ENCODE results near the gene CDC20. TPM values are rescaled to one million over a fixed set of nuclear protein-coding genes. Genes with fewer than 3 reads are reported as not detected.

CDC20 gene
- total RNA-seq, 6 donors from 2014 or later: 2.1 to 8.4 (median 2.9) TPM; not detected in 1

DNA sequence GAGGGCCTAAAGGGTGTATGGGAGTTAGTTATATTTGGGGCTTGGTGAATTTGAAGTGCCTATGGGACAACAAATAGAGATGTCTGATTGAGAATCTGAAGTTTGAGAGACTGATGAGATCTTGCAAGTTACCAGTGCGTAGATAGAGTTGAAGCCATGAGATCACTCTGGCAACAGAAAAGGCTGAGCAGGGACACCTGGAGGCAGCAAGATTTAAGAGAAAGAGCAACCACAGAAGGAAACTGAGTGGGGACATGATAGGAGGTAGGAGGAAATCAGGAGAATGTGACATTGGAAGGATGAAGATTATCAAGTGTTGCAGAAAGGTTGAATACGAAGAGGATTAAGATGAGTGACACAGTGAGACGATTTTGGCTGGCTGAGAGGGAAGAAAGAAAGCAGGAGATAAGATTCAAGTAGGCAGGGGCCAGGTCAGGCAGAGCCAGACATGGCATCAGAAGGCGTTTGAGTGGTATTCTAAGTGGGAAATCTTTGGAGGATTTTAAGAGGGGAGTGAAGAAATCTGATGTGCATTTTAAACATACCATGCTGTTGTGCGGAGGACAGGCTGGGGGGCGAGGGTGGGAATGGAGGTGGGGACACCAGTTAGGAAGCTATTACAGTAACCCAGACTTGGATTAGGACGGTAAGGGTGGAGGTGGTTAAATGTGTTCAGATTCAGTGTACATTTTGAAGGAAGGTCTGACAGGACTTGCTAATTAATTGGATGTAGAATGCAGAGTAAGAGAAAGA, 24.2 kb upstream of the CDC20 start:
- Histone ChIP-seq H3K4me3 (no peak overlapping the region), H3K9me3 (no peaks in the 10 kb centered on the region), H3K4me1 (peaks cover 3 to 14% (median 12%) of the 10 kb centered on the region in 4 donors), H3K36me3 (no peaks in the 10 kb centered on the region), H3K27me3 (no peaks in the 10 kb centered on the region), H3K27ac (no peak overlapping the region)
- 73 to 76% methylated on average over 7 of the region's 7 CpGs for WGBS, 2 donors
- TF ChIP-seq POLR2AphosphoS5 (IDR thresholded peaks at IDR 0.05) (no peak), POLR2A (IDR thresholded peaks at IDR 0.05) (no peak), CTCF (IDR thresholded peaks at IDR 0.05) (no peak), EP300 (IDR thresholded peaks at IDR 0.05) (no peak)
- no peak for DNase-seq
- no peak for ATAC-seq (ENCODE audit: low FRiP score in 2 of 2)

DNA sequence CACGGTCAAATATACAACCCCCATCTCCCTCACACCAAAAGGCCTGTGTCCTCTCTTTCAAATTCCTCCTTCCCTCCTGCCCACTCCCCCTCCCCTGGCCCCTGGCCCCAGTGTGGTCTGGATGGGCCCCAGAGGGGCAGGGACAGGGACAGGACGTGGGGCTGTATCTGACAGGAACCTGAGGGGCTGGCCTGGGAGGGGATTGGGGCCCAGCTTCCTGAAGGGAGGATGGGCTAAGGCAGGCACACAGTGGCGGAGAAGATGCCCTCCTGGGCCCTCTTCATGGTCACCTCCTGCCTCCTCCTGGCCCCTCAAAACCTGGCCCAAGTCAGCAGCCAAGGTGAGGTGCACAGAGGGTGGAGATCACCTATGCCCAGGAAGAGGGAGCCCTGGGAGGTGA, 21.2 kb upstream of the CDC20 start, which contains the start of gene MPL:
Gene MPL, plus strand, starts transcription at position 231 of the 400 bp plus-strand sequence. Its CDS starts 31 bp downstream, at position 262.
- WGBS, 2 donors: 70 to 80% methylated on average over 1 to 3 of the region's 3 CpGs
- no peak within 1 kb of the TSS for H3K27ac ChIP-seq
- no peak for ATAC-seq (ENCODE audit: low FRiP score in 2 of 2)

GRCh38 chr1:43338001-43338400, 20.8 kb upstream of the CDC20 start:
- TF ChIP-seq EP300 (IDR thresholded peaks at IDR 0.05): no peak
- TF ChIP-seq CTCF (IDR thresholded peaks at IDR 0.05): no peak
- no peak for TF ChIP-seq POLR2AphosphoS5 (IDR thresholded peaks at IDR 0.05)
- TF ChIP-seq POLR2A (IDR thresholded peaks at IDR 0.05): no peak
- H3K9me3 ChIP-seq: no peaks in the 10 kb centered on the region
- H3K27me3 ChIP-seq: no peaks in the 10 kb centered on the region
- ATAC-seq (ENCODE audit: low FRiP score in 2 of 2) (no peak), DNase-seq (no peak)
- H3K4me1 ChIP-seq: no peaks in the 10 kb centered on the region
- no peak overlapping the region for H3K27ac ChIP-seq
- 76 to 80% methylated on average over 3 to 5 of the region's 5 CpGs for WGBS, 2 donors
- H3K4me3 ChIP-seq: no peak overlapping the region
- no peaks in the 10 kb centered on the region for H3K36me3 ChIP-seq

More for the DNA sequence above, 21.2 kb upstream of the CDC20 start, which contains the start of gene MPL:
- H3K4me3 ChIP-seq: no peak within 1 kb of the TSS
- H3K4me1 ChIP-seq: no peaks in the 10 kb centered on the region
- H3K9me3 ChIP-seq: no peaks in the 10 kb centered on the region
- H3K27me3 ChIP-seq: no peaks in the 10 kb centered on the region
- TF ChIP-seq POLR2A (IDR thresholded peaks at IDR 0.05): no peak
- TF ChIP-seq CTCF (IDR thresholded peaks at IDR 0.05): no peak
- TF ChIP-seq EP300 (IDR thresholded peaks at IDR 0.05): no peak
- TF ChIP-seq POLR2AphosphoS5 (IDR thresholded peaks at IDR 0.05): no peak
- no peak for DNase-seq
- no peaks in the 10 kb centered on the region for H3K36me3 ChIP-seq

GRCh38 chr1:43339584-43340232, 19.1 kb upstream of the CDC20 start:
- no peak for TF ChIP-seq POLR2AphosphoS5 (IDR thresholded peaks at IDR 0.05)
- no peak for TF ChIP-seq EP300 (IDR thresholded peaks at IDR 0.05)
- no peak for TF ChIP-seq POLR2A (IDR thresholded peaks at IDR 0.05)
- TF ChIP-seq CTCF (IDR thresholded peaks at IDR 0.05): no peak
- Histone ChIP-seq H3K27ac (no peak overlapping the region), H3K36me3 (no peaks in the 10 kb centered on the region), H3K4me1 (peaks cover 0 to 9% (median 5%) of the 10 kb centered on the region in 4 donors), H3K27me3 (no peaks in the 10 kb centered on the region), H3K9me3 (no peaks in the 10 kb centered on the region), H3K4me3 (no peak overlapping the region)
- no peak for DNase-seq
- 88% methylated on average over 4 to 6 of the region's 6 CpGs for WGBS, 2 donors
- ATAC-seq (ENCODE audit: low FRiP score in 2 of 2): no peak

Measured in upper lobe of left lung (tissue), 6 donors.